Measurements from ENCODE around the gene STK39.

DNA sequence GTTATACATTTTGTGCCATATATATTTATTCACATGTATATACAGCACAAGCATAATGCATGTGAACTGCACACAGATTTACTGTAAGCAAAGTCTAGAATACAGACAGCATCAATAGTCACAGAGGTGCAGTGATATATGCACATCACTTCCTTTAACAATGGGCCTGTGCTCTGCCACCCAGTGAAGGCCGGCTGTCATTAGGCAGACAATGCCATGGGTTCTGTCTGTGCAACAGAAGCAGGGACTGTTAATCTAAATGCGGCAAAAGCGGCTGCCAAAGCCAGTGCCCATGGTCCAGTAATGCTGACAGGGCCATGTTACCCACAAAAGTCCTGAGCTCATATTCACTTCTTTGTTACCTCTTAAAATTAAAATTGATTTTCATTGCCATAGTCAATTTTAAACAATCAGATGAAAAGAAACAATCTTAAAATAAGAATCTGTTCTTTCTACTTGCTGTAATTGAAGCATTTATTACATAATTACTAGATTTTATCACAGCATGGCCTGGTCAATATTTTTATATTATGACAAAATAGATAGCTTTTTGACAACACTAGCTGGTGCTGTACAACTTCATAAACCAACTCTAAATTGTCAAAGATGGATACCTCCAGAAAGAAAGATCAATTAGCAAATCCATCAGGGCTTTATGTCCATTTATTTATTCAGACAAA is 232.0 kb downstream of the STK39 start:
- no peak for TF ChIP-seq POLR2A (IDR thresholded peaks at IDR 0.05)
- TF ChIP-seq POLR2AphosphoS5 (IDR thresholded peaks at IDR 0.05) = no peak
